Activated CD8-positive, alpha-beta T cell treated with anti-CD3 and anti-CD28 coated beads for 36 hours (primary cell): ENCODE results near the gene AP4E1. TPM values are rescaled to one million over a fixed set of nuclear protein-coding genes. Genes with fewer than 3 reads are reported as not detected.

ENCODE experiments used
- ATAC-seq: fragments of 200-7000 bp; cut with Tn5 transposase; one replicate; pipeline ENCODE4 v1.10.0; 2021; ENCODE audit warnings: mild to moderate bottlenecking, moderate library complexity
- CTCF ChIA-PET: fragments of 350-600 bp; sonication (Branson Sonifier 250); formaldehyde crosslinking; loops from one replicate; lab custom pipeline; 2021; ENCODE audit warnings: antibody characterized with exemption; lab: Charles Lee
- POLR2A ChIA-PET: fragments of 350-600 bp; sonication (Branson Sonifier 250); formaldehyde crosslinking; loops from one replicate; lab custom pipeline; 2021; ENCODE audit warnings: antibody characterized with exemption; lab: Charles Lee
- DNase-seq: peaks from one replicate; pipeline ENCODE4 v3.0.0-alpha.2; 2020
- H3K27ac Mint-ChIP-seq: one replicate; pipeline ENCODE4 v1.8.0; 2021; ENCODE audit warnings: mild to moderate bottlenecking, mixed read lengths
- H3K27me3 Mint-ChIP-seq: one replicate; pipeline ENCODE4 v1.8.0; 2021; ENCODE audit warnings: mixed read lengths
- H3K36me3 Mint-ChIP-seq: one replicate; pipeline ENCODE4 v1.8.0; 2021; ENCODE audit warnings: low read depth, mixed read lengths
- H3K4me1 Mint-ChIP-seq: one replicate; pipeline ENCODE4 v1.8.0; 2021; ENCODE audit warnings: low read depth, mixed read lengths
- H3K4me3 Mint-ChIP-seq: one replicate; pipeline ENCODE4 v1.8.0; 2021; ENCODE audit warnings: mild to moderate bottlenecking, moderate library complexity, mixed read lengths
- H3K9me3 Mint-ChIP-seq: one replicate; pipeline ENCODE4 v1.8.0; 2021; ENCODE audit warnings: mixed read lengths
- CTCF ChIP-seq: fragments of 200-600 bp; IDR thresholded peaks from one replicate; pipeline ENCODE4 v1.8.0; 2022; ENCODE audit warnings: antibody characterized with exemption, mild to moderate bottlenecking
- intact Hi-C: fragments of 100-400 bp; cut with micrococcal nuclease; formaldehyde crosslinking; loops from one replicate; pipeline ENCODE4 v1.10.0; 2022
- total RNA-seq, 2 experiments: library from RNA; stranded (reverse); gene quantifications; one replicate each; pipeline ENCODE4 v1.2.3, GENCODE V29; 2021

The AP4E1 gene
- 10 to 100 TPM; 16.6 TPM for total RNA-seq

GRCh38 chr15:50908209-50909009 is at the start of gene AP4E1:
TSS of gene AP4E1 (plus strand) at chr15:50908683. CDS start at chr15:50908779, 96 bp downstream.
- CTCF ChIA-PET, result interaction anchor here (0.7 to 1.9 kb wide), 12 partner anchors 9 to 285 kb away, joined by 3 to 7 read pairs (median 4); no protein-coding TSS in a partner anchor
- Mint-ChIP-seq H3K27me3 (no peaks in the 10 kb centered on the region), H3K36me3 (peaks cover 25% of the 10 kb centered on the region), H3K27ac (peak within 1 kb of the TSS; percentile 100), H3K4me1 (peaks cover 15% of the 10 kb centered on the region), H3K9me3 (no peaks in the 10 kb centered on the region), H3K4me3 (peak within 1 kb of the TSS; percentile 81)
- intact Hi-C loops, result loop anchor here (5.0 to 10.0 kb wide), 2 partner anchors 221 to 554 kb away; partner anchors contain the start of genes GABPB1 and TRPM7
- DNase-seq (peak; percentile 94), ATAC-seq (peak; percentile 67)
- peak; percentile 92 for TF ChIP-seq CTCF
- POLR2A ChIA-PET, result interaction anchor here (0.5 to 2.3 kb wide), 17 partner anchors 9 to 555 kb away, joined by 3 to 13 read pairs (median 4); partner anchors contain the start of genes GABPB1, SPPL2A and TRPM7

GRCh38 chr15:50860824-50861223 is 47.7 kb upstream of the AP4E1 start:
- no peaks in the 10 kb centered on the region for H3K9me3 Mint-ChIP-seq
- TF ChIP-seq CTCF, result no peak
- H3K4me3 Mint-ChIP-seq, result no peak overlapping the region
- ChIA-PET CTCF (interaction anchor here (0.7 kb wide), 1 partner anchor 13 kb away, joined by 3 read pairs; no protein-coding TSS in a partner anchor), POLR2A (no interaction called here)
- no peak overlapping the region for H3K27ac Mint-ChIP-seq
- ATAC-seq (no peak), DNase-seq (no peak)
- peaks cover 3% of the 10 kb centered on the region for H3K27me3 Mint-ChIP-seq
- no peaks in the 10 kb centered on the region for H3K4me1 Mint-ChIP-seq
- intact Hi-C loops, result no loop called here
- no peaks in the 10 kb centered on the region for H3K36me3 Mint-ChIP-seq

GRCh38 chr15:50862553-50862952 is 45.9 kb upstream of the AP4E1 start:
- CTCF ChIA-PET, result interaction anchor here (1.6 to 3.9 kb wide), 2 partner anchors 14 to 22 kb away, joined by 3 to 36 read pairs; no protein-coding TSS in a partner anchor
- POLR2A ChIA-PET, result no interaction called here
- ATAC-seq (no peak), DNase-seq (no peak)
- Mint-ChIP-seq H3K27ac (no peak overlapping the region), H3K36me3 (no peaks in the 10 kb centered on the region), H3K27me3 (peaks cover 3% of the 10 kb centered on the region), H3K4me3 (no peak overlapping the region), H3K9me3 (no peaks in the 10 kb centered on the region), H3K4me1 (no peaks in the 10 kb centered on the region)
- no peak for TF ChIP-seq CTCF
- intact Hi-C loops, result no loop called here

GRCh38 chr15:50864873-50865272 is 43.6 kb upstream of the AP4E1 start:
- peaks cover 1% of the 10 kb centered on the region for H3K27me3 Mint-ChIP-seq
- no peak for TF ChIP-seq CTCF
- H3K4me1 Mint-ChIP-seq, result no peaks in the 10 kb centered on the region
- POLR2A ChIA-PET, result interaction anchor here (0.9 to 1.9 kb wide), 2 partner anchors 12 to 14 kb away, joined by 3 to 4 read pairs; no protein-coding TSS in a partner anchor
- DNase-seq (no peak), ATAC-seq (no peak)
- H3K9me3 Mint-ChIP-seq, result no peaks in the 10 kb centered on the region
- H3K27ac Mint-ChIP-seq, result no peak overlapping the region
- CTCF ChIA-PET, result interaction anchor here (1.8 to 3.9 kb wide), 2 partner anchors 9 to 12 kb away, joined by 5 to 36 read pairs; no protein-coding TSS in a partner anchor
- H3K4me3 Mint-ChIP-seq, result no peak overlapping the region
- no peaks in the 10 kb centered on the region for H3K36me3 Mint-ChIP-seq
- intact Hi-C loops, result no loop called here
